Muscle layer of colon (tissue), 2 donors: ENCODE data around the gene COG4.

Experiments
- H3K27ac ChIP-seq: one replicate; pipeline ENCODE4 v1.7.0; 2013; ENCODE audit warnings: low read depth, mild to moderate bottlenecking, low read length, moderate library complexity
- H3K27me3 ChIP-seq, 2 donors: one replicate each; pipeline ENCODE4 v1.7.0; 2013; ENCODE audit warnings: low read length in 2 of 2, mild to moderate bottlenecking in 2 of 2; ENCODE audit not compliant: insufficient read depth in 2 of 2, control insufficient read depth in 1 of 2
- H3K36me3 ChIP-seq: one replicate; pipeline ENCODE4 v1.7.0; 2013; ENCODE audit warnings: mild to moderate bottlenecking, low read length; ENCODE audit not compliant: insufficient read depth
- H3K4me1 ChIP-seq: one replicate; pipeline ENCODE4 v1.7.0; 2013; ENCODE audit warnings: mild to moderate bottlenecking, low read length; ENCODE audit not compliant: insufficient read depth
- H3K4me3 ChIP-seq, 2 donors: one replicate each; pipeline ENCODE4 v1.7.0; 2013; ENCODE audit warnings: low read length in 2 of 2, low read depth in 1 of 2, mild to moderate bottlenecking in 1 of 2, moderate library complexity in 1 of 2
- H3K9ac ChIP-seq: one replicate; pipeline ENCODE4 v1.7.0; 2013; ENCODE audit warnings: low read length
- H3K9me3 ChIP-seq: one replicate; pipeline ENCODE4 v1.7.0; 2013; ENCODE audit warnings: mild to moderate bottlenecking, low read length
- donor health status: abdominal sarcoma.
- donor health status: Adenocarcinoma of cecum.

COG4 gene

GRCh38 chr16:70448075-70448474, 75.3 kb downstream of the COG4 start:
- Histone ChIP-seq H3K9ac (no peak overlapping the region), H3K4me3 (no peak overlapping the region), H3K9me3 (no peaks in the 10 kb centered on the region), H3K27ac (no peak overlapping the region), H3K4me1 (no peaks in the 10 kb centered on the region), H3K36me3 (no peaks in the 10 kb centered on the region), H3K27me3 (no peaks in the 10 kb centered on the region)

GRCh38 chr16:70444249-70445063, 78.9 kb downstream of the COG4 start:
- no peak overlapping the region for H3K4me3 ChIP-seq
- no peaks in the 10 kb centered on the region for H3K9me3 ChIP-seq
- no peak overlapping the region for H3K9ac ChIP-seq
- peaks cover 6% of the 10 kb centered on the region for H3K4me1 ChIP-seq
- no peaks in the 10 kb centered on the region for H3K36me3 ChIP-seq
- H3K27ac ChIP-seq, result no peak overlapping the region
- H3K27me3 ChIP-seq, result no peaks in the 10 kb centered on the region

- Histone ChIP-seq H3K27me3 (no peaks in the 10 kb centered on the region), H3K4me3 (no peak overlapping the region), H3K4me1 (peaks cover 12% of the 10 kb centered on the region), H3K27ac (no peak overlapping the region), H3K9me3 (no peaks in the 10 kb centered on the region), H3K36me3 (no peaks in the 10 kb centered on the region), H3K9ac (no peak overlapping the region)
These were observed 81.0 kb downstream of the COG4 start for GRCh38 chr16:70442344-70442743.

GRCh38 chr16:70441406-70441990, 81.9 kb downstream of the COG4 start:
- no peak overlapping the region for H3K27ac ChIP-seq
- H3K4me1 ChIP-seq, result peaks cover 21% of the 10 kb centered on the region
- H3K27me3 ChIP-seq, result no peaks in the 10 kb centered on the region
- no peaks in the 10 kb centered on the region for H3K36me3 ChIP-seq
- no peaks in the 10 kb centered on the region for H3K9me3 ChIP-seq
- no peak overlapping the region for H3K9ac ChIP-seq
- H3K4me3 ChIP-seq, result no peak overlapping the region

- H3K4me1 ChIP-seq, result peaks cover 25% of the 10 kb centered on the region
- no peaks in the 10 kb centered on the region for H3K36me3 ChIP-seq
- no peak overlapping the region for H3K9ac ChIP-seq
- no peaks in the 10 kb centered on the region for H3K27me3 ChIP-seq
- H3K9me3 ChIP-seq, result no peaks in the 10 kb centered on the region
- no peak overlapping the region for H3K27ac ChIP-seq
- H3K4me3 ChIP-seq, result no peak overlapping the region
These were observed 83.2 kb downstream of the COG4 start for GRCh38 chr16:70440009-70440692.

GRCh38 chr16:70438969-70439862, 84.1 kb downstream of the COG4 start, which contains the start of gene ST3GAL2:
Gene ST3GAL2, minus strand, starts transcription at chr16:70439100. Its CDS starts 40,570 bp downstream, at chr16:70398530.
- H3K4me3 ChIP-seq, result peak within 1 kb of the TSS; percentile 72 to 82
- peak within 1 kb of the TSS; percentile 64 for H3K9ac ChIP-seq
- peak within 1 kb of the TSS; percentile 64 for H3K27ac ChIP-seq

GRCh38 chr16:70438585-70438968, 84.8 kb downstream of the COG4 start:
- no peaks in the 10 kb centered on the region for H3K36me3 ChIP-seq
- H3K9me3 ChIP-seq, result no peaks in the 10 kb centered on the region
- peaks cover 36% of the 10 kb centered on the region for H3K4me1 ChIP-seq
- H3K27me3 ChIP-seq, result no peaks in the 10 kb centered on the region
- peak overlapping the region; percentile 64 for H3K9ac ChIP-seq
- H3K27ac ChIP-seq, result no peak overlapping the region
- H3K4me3 ChIP-seq, result peak overlapping the region; percentile 44 to 82

More at GRCh38 chr16:70438969-70439862, 84.1 kb downstream of the COG4 start, which contains the start of gene ST3GAL2:
- Histone ChIP-seq H3K27me3 (no peaks in the 10 kb centered on the region), H3K4me1 (peaks cover 30% of the 10 kb centered on the region), H3K9me3 (no peaks in the 10 kb centered on the region), H3K36me3 (no peaks in the 10 kb centered on the region)

GRCh38 chr16:70437582-70438557, 85.5 kb downstream of the COG4 start:
- Histone ChIP-seq H3K4me3 (peak overlapping the region; percentile 44 to 82), H3K4me1 (peaks cover 43% of the 10 kb centered on the region), H3K27ac (peak overlapping the region; percentile 27), H3K27me3 (no peaks in the 10 kb centered on the region), H3K9ac (peak overlapping the region; percentile 64), H3K9me3 (no peaks in the 10 kb centered on the region), H3K36me3 (no peaks in the 10 kb centered on the region)

- Histone ChIP-seq H3K4me1 (peaks cover 49% of the 10 kb centered on the region), H3K27ac (no peak overlapping the region), H3K4me3 (peak overlapping the region; percentile 44 to 82), H3K36me3 (no peaks in the 10 kb centered on the region), H3K27me3 (no peaks in the 10 kb centered on the region), H3K9ac (no peak overlapping the region), H3K9me3 (no peaks in the 10 kb centered on the region)
These were observed 86.3 kb downstream of the COG4 start for GRCh38 chr16:70437017-70437581.
